Fibroblast of lung (primary cell): ENCODE measurements around the gene PLEKHA6.

Experiments used
- CTCF ChIP-seq, 2 donors: IDR thresholded peaks in 1 of 2; conservative IDR thresholded peaks in 1 of 2; 1 replicate in 1 of 2; 2 replicates in 1 of 2; pipeline ENCODE4 v1.5.1; 2011 to 2012; ENCODE audit warnings: low read length in 2 of 2, control low read depth in 1 of 2, inconsistent platforms in 1 of 2, low read depth in 1 of 2, mild to moderate bottlenecking in 1 of 2
- EZH2 ChIP-seq: IDR thresholded peaks from 2 replicates; pipeline ENCODE4 v1.5.1; 2012; ENCODE audit warnings: low read length, control low read depth, mild to moderate bottlenecking; ENCODE audit errors: missing control alignments

GRCh38 chr1:204293605-204294337 lies 66.0 kb downstream of the PLEKHA6 start:
- TF ChIP-seq CTCF (conservative IDR thresholded peaks at IDR 0.05 in 1 of 2, IDR thresholded peaks at IDR 0.05 in 1 of 2; ENCODE audit: low read depth in 1 of 2, low read length in 2 of 2): no peak
- no peak for TF ChIP-seq EZH2
